GM12873 (cell line): ENCODE measurements around the gene CGB1.

Source experiments
- CTCF ChIP-seq: IDR thresholded peaks from 2 replicates; pipeline ENCODE4 v1.5.1; 2012; ENCODE audit warnings: low read depth, mild to moderate bottlenecking, moderate library complexity, low read length, control low read depth; ENCODE audit not compliant: insufficient read depth; ENCODE audit errors: missing control alignments

The CGB1 gene

GRCh38 chr19:49064768-49065611 is 28.3 kb upstream of the CGB1 start, which contains the start of gene NTF4:
TSS of gene NTF4 (minus strand) at chr19:49064818. CDS start at chr19:49061997, 2,821 bp downstream.
- no peak for TF ChIP-seq CTCF

- no peak for TF ChIP-seq CTCF
These were observed 27.4 kb upstream of the CGB1 start for GRCh38 chr19:49064029-49064629.

- no peak for TF ChIP-seq CTCF
These were observed 24.8 kb upstream of the CGB1 start for GRCh38 chr19:49061445-49061844.

- TF ChIP-seq CTCF = no peak
These were observed 24.3 kb upstream of the CGB1 start for GRCh38 chr19:49061000-49061399.

GRCh38 chr19:49059053-49059452 is 22.4 kb upstream of the CGB1 start:
- no peak for TF ChIP-seq CTCF

GRCh38 chr19:49058562-49058961 is 21.9 kb upstream of the CGB1 start:
- no peak for TF ChIP-seq CTCF

- TF ChIP-seq CTCF = no peak
These were observed 21.0 kb upstream of the CGB1 start, which contains the start of gene CGB7 for GRCh38 chr19:49057636-49058234. TSS of gene CGB7 (minus strand) at chr19:49057749. CDS start at chr19:49055375, 2,374 bp downstream.
